GM12878 (cell line): Measurements from ENCODE around the gene PAQR7.

ENCODE experiments used
- RB1 ChIP-seq: fragments of 450-650 bp; formaldehyde crosslinking; IDR thresholded peaks from 2 replicates; pipeline ENCODE4 v1.6.1; 2017; ENCODE audit warnings: mild to moderate bottlenecking, borderline replicate concordance
- TAF1 ChIP-seq: IDR thresholded peaks from 2 replicates; pipeline ENCODE4 v1.6.1; 2011; ENCODE audit warnings: mild to moderate bottlenecking, low read depth, low read length, borderline replicate concordance
- TF ChIP-seq, protein P1 (sequence below): IDR thresholded peaks from 2 replicates; pipeline ENCODE4 v1.6.1; 2012; ENCODE audit warnings: low read depth, low read length, improper control_type of control experiment

GRCh38 chr1:25871704-25872494, 3.6 kb downstream of the PAQR7 start:
- TF ChIP-seq RB1 (no peak), TAF1 (no peak)
- TF ChIP-seq, protein P1, sequence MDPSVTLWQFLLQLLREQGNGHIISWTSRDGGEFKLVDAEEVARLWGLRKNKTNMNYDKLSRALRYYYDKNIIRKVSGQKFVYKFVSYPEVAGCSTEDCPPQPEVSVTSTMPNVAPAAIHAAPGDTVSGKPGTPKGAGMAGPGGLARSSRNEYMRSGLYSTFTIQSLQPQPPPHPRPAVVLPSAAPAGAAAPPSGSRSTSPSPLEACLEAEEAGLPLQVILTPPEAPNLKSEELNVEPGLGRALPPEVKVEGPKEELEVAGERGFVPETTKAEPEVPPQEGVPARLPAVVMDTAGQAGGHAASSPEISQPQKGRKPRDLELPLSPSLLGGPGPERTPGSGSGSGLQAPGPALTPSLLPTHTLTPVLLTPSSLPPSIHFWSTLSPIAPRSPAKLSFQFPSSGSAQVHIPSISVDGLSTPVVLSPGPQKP, result no peak
